GM12892 (cell line): ENCODE data around the gene CRTC2.

Experiments
- POLR2A ChIP-seq: IDR thresholded peaks from 2 replicates; pipeline ENCODE4 v1.6.1; 2011; ENCODE audit warnings: low read depth, low read length, control low read depth
- POLR2AphosphoS5 ChIP-seq: IDR thresholded peaks from 2 replicates; pipeline ENCODE4 v1.6.1; 2011; ENCODE audit warnings: low read depth, low read length, control low read depth
- TAF1 ChIP-seq: IDR thresholded peaks from 2 replicates; pipeline ENCODE4 v1.6.1; 2011; ENCODE audit warnings: low read depth, mild to moderate bottlenecking, control low read depth, low read length, borderline replicate concordance

DNA sequence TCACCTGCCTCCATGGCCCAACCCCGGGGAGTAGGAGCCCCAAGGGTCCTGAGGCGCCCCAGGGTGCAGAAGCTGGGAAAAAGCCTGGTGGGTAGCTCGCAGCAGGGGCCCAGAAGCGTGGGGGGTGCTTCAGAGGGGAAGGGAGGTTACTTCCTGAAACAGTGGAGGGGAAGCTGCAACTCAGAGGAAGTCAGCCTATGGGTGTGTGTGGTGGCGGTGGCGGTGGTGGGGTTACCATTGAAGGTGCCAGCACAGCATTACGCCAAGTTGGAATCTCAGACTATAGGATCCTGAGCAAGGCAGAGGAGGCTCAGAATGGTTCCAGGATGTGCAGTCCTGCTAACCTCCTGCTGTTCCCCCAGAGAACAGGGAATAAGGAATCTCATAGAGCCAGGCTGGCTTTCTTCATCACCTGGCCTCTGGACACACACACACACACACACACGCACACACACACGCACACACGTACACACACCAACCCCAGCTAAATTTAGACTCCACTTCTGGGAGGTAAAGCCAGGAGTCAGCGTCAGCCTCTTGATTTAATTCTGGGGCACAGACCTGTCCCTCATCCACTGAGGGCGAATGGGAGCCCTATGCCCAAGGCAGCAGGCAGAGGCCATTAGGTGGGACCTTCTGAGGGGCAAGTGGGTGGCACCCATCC, 13.1 kb downstream of the CRTC2 start:
- no peak for TF ChIP-seq TAF1
- TF ChIP-seq POLR2A, result peak; percentile 58
- no peak for TF ChIP-seq POLR2AphosphoS5
